ENCODE data around the gene OR13J1. TPM values are rescaled to one million over a fixed set of nuclear protein-coding genes. Genes with fewer than 3 reads are reported as not detected.
"Not testable (repeated sequence)": the region's sequence is repeated elsewhere in the genome, so short reads cannot be mapped to it uniquely, and the experiment has no call there.

OR13J1 gene
- total RNA-seq (not detected), polyA plus RNA-seq (not detected), total RNA-seq (0 reads per million in 6 experiments)

GRCh38 chr9:35870351-35870923 is at the start of gene OR13J1:
OR13J1 (minus strand) TSS chr9:35870401; CDS start chr9:35870401, 0 bp downstream.
- peak within 1 kb of the TSS in 1 of 10 donors; percentile 85 for H3K27ac Mint-ChIP-seq
- H3K36me3 Mint-ChIP-seq: no peaks in the 10 kb centered on the region
- ATAC-seq: no peak
- DNase-seq: no peak
- POLR2A ChIA-PET: no interaction called here
- H3K4me1 Mint-ChIP-seq: no peaks in the 10 kb centered on the region
- H3K27me3 Mint-ChIP-seq: peaks cover 1 to 32% (median 24%) of the 10 kb centered on the region in 5 donors
- no peaks in the 10 kb centered on the region for H3K9me3 Mint-ChIP-seq
- H3K4me3 Mint-ChIP-seq: no peak within 1 kb of the TSS

GRCh38 chr9:35919212-35920008 is 49.2 kb upstream of the OR13J1 start:
- H3K4me1 Mint-ChIP-seq: peaks cover 0 to 7% (median 4%) of the 10 kb centered on the region in 4 donors
- peak overlapping the region in 9 of 10 donors; percentile 9 to 78 (median 53) for H3K27ac Mint-ChIP-seq
- H3K36me3 Mint-ChIP-seq: no peaks in the 10 kb centered on the region
- DNase-seq: no peak
- no peak overlapping the region for H3K4me3 Mint-ChIP-seq
- POLR2A ChIA-PET: no interaction called here
- ATAC-seq: no peak
- no peaks in the 10 kb centered on the region for H3K27me3 Mint-ChIP-seq
- no peaks in the 10 kb centered on the region for H3K9me3 Mint-ChIP-seq

- ATAC-seq: no peak
- H3K27me3 Mint-ChIP-seq: no peaks in the 10 kb centered on the region
- POLR2A ChIA-PET: no interaction called here
- no peak for DNase-seq
- H3K4me1 Mint-ChIP-seq: peaks cover 0 to 6% (median 4%) of the 10 kb centered on the region in 4 donors
- no peak overlapping the region for H3K4me3 Mint-ChIP-seq
- peak overlapping the region in 5 of 10 donors; percentile 9 to 80 (median 30) for H3K27ac Mint-ChIP-seq
- no peaks in the 10 kb centered on the region for H3K36me3 Mint-ChIP-seq
- no peaks in the 10 kb centered on the region for H3K9me3 Mint-ChIP-seq
Observed at GRCh38 chr9:35918780-35919179, 48.6 kb upstream of the OR13J1 start.

GRCh38 chr9:35917261-35917660 is 47.1 kb upstream of the OR13J1 start:
- no peaks in the 10 kb centered on the region for H3K27me3 Mint-ChIP-seq
- POLR2A ChIA-PET: no interaction called here
- peak overlapping the region in 4 of 10 donors; percentile 13 to 78 (median 23) for H3K27ac Mint-ChIP-seq

GRCh38 chr9:35915681-35916294 is 45.6 kb upstream of the OR13J1 start:
- Mint-ChIP-seq H3K9me3 (no peaks in the 10 kb centered on the region), H3K27me3 (no peaks in the 10 kb centered on the region), H3K36me3 (no peaks in the 10 kb centered on the region), H3K27ac (peak overlapping the region in 4 of 10 donors; percentile 13 to 71 (median 38)), H3K4me3 (no peak overlapping the region), H3K4me1 (peaks cover 8 to 21% (median 15%) of the 10 kb centered on the region in 4 donors)
- POLR2A ChIA-PET: no interaction called here
- no peak for ATAC-seq
- no peak for DNase-seq

More at GRCh38 chr9:35917261-35917660, 47.1 kb upstream of the OR13J1 start:
- DNase-seq: no peak
- no peak for ATAC-seq
- Mint-ChIP-seq H3K9me3 (no peaks in the 10 kb centered on the region), H3K4me1 (peaks cover 0 to 9% (median 3%) of the 10 kb centered on the region in 4 donors), H3K4me3 (no peak overlapping the region), H3K36me3 (no peaks in the 10 kb centered on the region)

- no peaks in the 10 kb centered on the region for H3K27me3 Mint-ChIP-seq
- H3K36me3 Mint-ChIP-seq: no peaks in the 10 kb centered on the region
- no peaks in the 10 kb centered on the region for H3K9me3 Mint-ChIP-seq
- peaks cover 14 to 33% (median 29%) of the 10 kb centered on the region in 4 donors for H3K4me1 Mint-ChIP-seq
- DNase-seq (peak in 1 of 10 donors; percentile 8), ATAC-seq (peak in 1 of 2 donors; percentile 53)
- no peak overlapping the region for H3K4me3 Mint-ChIP-seq
- POLR2A ChIA-PET: no interaction called here
- H3K27ac Mint-ChIP-seq: no peak overlapping the region
Observed at GRCh38 chr9:35914301-35914807, 44.2 kb upstream of the OR13J1 start.

- H3K4me3 Mint-ChIP-seq, H3K9me3 Mint-ChIP-seq, POLR2A ChIA-PET, H3K27me3 Mint-ChIP-seq, DNase-seq, H3K36me3 Mint-ChIP-seq, H3K27ac Mint-ChIP-seq, ATAC-seq: not testable (repeated sequence)
- peaks cover 22 to 41% (median 38%) of the 10 kb centered on the region in 4 donors for H3K4me1 Mint-ChIP-seq
Observed at GRCh38 chr9:35913429-35913828, 43.2 kb upstream of the OR13J1 start.

GRCh38 chr9:35912791-35913400 is 42.7 kb upstream of the OR13J1 start:
- Mint-ChIP-seq H3K4me1 (peaks cover 26 to 45% (median 43%) of the 10 kb centered on the region in 4 donors), H3K27ac (peak overlapping the region in 3 of 10 donors; percentile 16 to 73 (median 33)), H3K4me3 (no peak overlapping the region), H3K36me3 (no peaks in the 10 kb centered on the region), H3K9me3 (no peaks in the 10 kb centered on the region), H3K27me3 (no peaks in the 10 kb centered on the region)
- POLR2A ChIA-PET: interaction anchor here (1.1 kb wide), 1 partner anchor 28 kb away, joined by 5 read pairs; no protein-coding TSS in a partner anchor
- no peak for ATAC-seq
- DNase-seq: no peak

- Mint-ChIP-seq H3K4me1 (peaks cover 32 to 54% (median 53%) of the 10 kb centered on the region in 4 donors), H3K27ac (peak overlapping the region in 9 of 10 donors; percentile 15 to 98 (median 75)), H3K9me3 (no peaks in the 10 kb centered on the region), H3K36me3 (no peaks in the 10 kb centered on the region), H3K4me3 (peak overlapping the region in 6 of 10 donors; percentile 18 to 75 (median 58)), H3K27me3 (no peaks in the 10 kb centered on the region)
- ATAC-seq (no peak), DNase-seq (no peak)
- POLR2A ChIA-PET: interaction anchor here (1.1 kb wide), 1 partner anchor 29 kb away, joined by 5 read pairs; no protein-coding TSS in a partner anchor
Observed at GRCh38 chr9:35911690-35912089, 41.5 kb upstream of the OR13J1 start.

GRCh38 chr9:35910613-35911359 is 40.6 kb upstream of the OR13J1 start:
- peak overlapping the region; percentile 89 to 98 (median 94) for H3K27ac Mint-ChIP-seq
- peak overlapping the region; percentile 47 to 92 (median 72) for H3K4me3 Mint-ChIP-seq
- peaks cover 34 to 56% (median 55%) of the 10 kb centered on the region in 4 donors for H3K4me1 Mint-ChIP-seq
- no peaks in the 10 kb centered on the region for H3K9me3 Mint-ChIP-seq
- no peaks in the 10 kb centered on the region for H3K36me3 Mint-ChIP-seq
- ATAC-seq (peak; percentile 71 to 75), DNase-seq (peak in 8 of 10 donors; percentile 14 to 66 (median 36))
- no peaks in the 10 kb centered on the region for H3K27me3 Mint-ChIP-seq
- POLR2A ChIA-PET: interaction anchor here (0.7 to 1.0 kb wide), 2 partner anchors 98 to 175 kb away, joined by 3 read pairs; no protein-coding TSS in a partner anchor

GRCh38 chr9:35909687-35910612 is 39.7 kb upstream of the OR13J1 start:
- DNase-seq (no peak), ATAC-seq (no peak)
- peak overlapping the region in 5 of 10 donors; percentile 26 to 86 (median 70) for H3K4me3 Mint-ChIP-seq
- peak overlapping the region; percentile 65 to 98 (median 91) for H3K27ac Mint-ChIP-seq
- POLR2A ChIA-PET: interaction anchor here (1.0 to 1.2 kb wide), 2 partner anchors 28 to 174 kb away, joined by 3 to 4 read pairs; no protein-coding TSS in a partner anchor
- H3K36me3 Mint-ChIP-seq: no peaks in the 10 kb centered on the region
- no peaks in the 10 kb centered on the region for H3K27me3 Mint-ChIP-seq
- H3K4me1 Mint-ChIP-seq: peaks cover 36 to 57% (median 55%) of the 10 kb centered on the region in 4 donors
- no peaks in the 10 kb centered on the region for H3K9me3 Mint-ChIP-seq
